T-helper 1 cell treated with Interleukin-12 subunit alpha and Interleukin-12 subunit beta and Interleukin-4 antibody, amounts not matched to agents 30 μg/mL and 1 μg/mL, for 36 hours (primary cell): ENCODE measurements around the gene C14orf39.

Experiments
- H3K27ac Mint-ChIP-seq: one replicate; pipeline ENCODE4 v1.8.0; 2021; ENCODE audit warnings: mild to moderate bottlenecking, mixed read lengths
- H3K27me3 Mint-ChIP-seq: one replicate; pipeline ENCODE4 v1.8.0; 2021; ENCODE audit warnings: low read depth, mixed read lengths
- H3K36me3 Mint-ChIP-seq: one replicate; pipeline ENCODE4 v1.8.0; 2021; ENCODE audit warnings: low read depth, mixed read lengths
- H3K4me1 Mint-ChIP-seq: one replicate; pipeline ENCODE4 v1.8.0; 2021; ENCODE audit warnings: low read depth, mixed read lengths
- H3K4me3 Mint-ChIP-seq: one replicate; pipeline ENCODE4 v1.8.0; 2021; ENCODE audit warnings: mild to moderate bottlenecking, moderate library complexity, mixed read lengths
- H3K9me3 Mint-ChIP-seq: one replicate; pipeline ENCODE4 v1.8.0; 2021; ENCODE audit warnings: mixed read lengths

Gene C14orf39, protein sequence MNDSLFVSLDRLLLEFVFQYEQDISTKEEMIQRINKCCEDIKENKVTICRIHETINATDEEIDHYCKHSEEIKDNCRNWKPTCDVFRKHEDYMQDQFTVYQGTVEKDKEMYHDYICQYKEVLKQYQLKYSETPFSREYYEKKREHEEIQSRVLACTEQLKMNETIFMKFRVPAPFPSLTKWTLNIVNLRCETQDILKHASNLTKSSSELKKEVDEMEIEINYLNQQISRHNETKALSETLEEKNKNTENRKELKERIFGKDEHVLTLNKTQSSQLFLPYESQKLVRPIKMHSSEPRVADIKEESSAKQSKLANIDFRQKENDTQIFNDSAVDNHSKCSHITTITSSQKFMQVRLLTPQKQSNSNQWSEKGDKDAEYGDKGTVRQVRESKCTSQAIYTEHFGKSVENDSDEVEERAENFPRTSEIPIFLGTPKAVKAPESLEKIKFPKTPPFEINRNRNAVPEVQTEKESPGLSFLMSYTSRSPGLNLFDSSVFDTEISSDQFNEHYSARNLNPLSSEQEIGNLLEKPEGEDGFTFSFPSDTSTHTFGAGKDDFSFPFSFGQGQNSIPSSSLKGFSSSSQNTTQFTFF

DNA sequence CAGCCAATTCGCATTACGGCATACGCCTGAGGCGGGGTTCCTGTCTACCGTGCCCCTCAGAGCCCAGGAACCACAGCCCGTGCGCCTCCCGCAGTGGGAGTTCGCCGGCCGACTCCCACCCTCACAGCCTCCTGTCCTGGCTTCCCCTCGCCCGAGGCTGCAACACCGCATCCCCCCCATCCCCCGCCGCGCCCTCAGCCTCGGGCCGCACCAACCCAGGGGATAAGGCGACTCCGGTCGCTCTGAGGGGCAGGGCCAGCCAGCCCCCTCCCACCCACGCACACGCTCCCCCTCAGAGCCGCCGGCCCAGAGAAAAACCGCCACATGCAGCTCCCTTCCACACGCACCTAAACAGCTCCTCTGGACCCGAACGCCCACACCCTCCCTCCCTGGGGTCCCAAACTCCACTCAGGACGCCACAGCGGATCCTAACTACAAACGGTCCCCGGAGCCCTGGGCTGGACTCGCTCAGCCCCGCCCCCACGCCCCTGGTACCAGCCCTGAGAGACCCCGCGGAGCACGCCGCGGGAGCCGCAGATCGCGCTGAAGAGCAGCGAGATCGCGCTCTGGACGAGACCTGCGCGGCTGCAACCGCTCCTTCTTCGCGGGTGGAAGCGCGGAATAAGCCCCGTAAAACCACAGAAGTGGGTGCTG, at the start of gene C14orf39:
TSS of gene C14orf39 (minus strand) at position 466 of the 654 bp plus-strand sequence. CDS start 985 bp downstream, outside the sequence.
- Mint-ChIP-seq H3K4me3 (no peak within 1 kb of the TSS), H3K27me3 (peaks cover 24% of the 10 kb centered on the region), H3K9me3 (peaks cover 2% of the 10 kb centered on the region)

DNA sequence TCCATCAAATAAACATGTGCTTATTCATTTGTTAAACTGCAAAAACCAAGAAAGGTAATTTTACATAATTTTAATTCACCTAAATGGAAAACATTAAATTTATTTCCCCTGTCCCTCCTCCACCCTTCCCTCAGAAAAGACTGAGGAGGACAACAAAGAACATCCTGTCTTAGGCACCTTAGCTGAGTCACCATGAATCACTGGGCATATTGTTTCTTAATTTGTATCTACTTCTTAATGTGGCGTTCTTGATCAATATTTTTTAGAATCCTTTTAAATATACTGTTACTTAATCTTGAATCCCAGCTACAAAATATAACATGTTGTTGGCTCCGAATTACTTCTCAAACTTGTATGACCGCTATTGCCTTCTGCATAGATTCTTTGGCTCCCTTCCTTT, 46.6 kb upstream of the C14orf39 start:
- Mint-ChIP-seq H3K27me3 (peaks cover 15% of the 10 kb centered on the region), H3K27ac (no peak overlapping the region), H3K9me3 (peaks cover 5% of the 10 kb centered on the region), H3K4me3 (no peak overlapping the region), H3K36me3 (no peaks in the 10 kb centered on the region), H3K4me1 (no peaks in the 10 kb centered on the region)

More for the DNA sequence above, at the start of gene C14orf39:
- H3K4me1 Mint-ChIP-seq, result no peaks in the 10 kb centered on the region
- H3K27ac Mint-ChIP-seq, result no peak within 1 kb of the TSS
- no peaks in the 10 kb centered on the region for H3K36me3 Mint-ChIP-seq

DNA sequence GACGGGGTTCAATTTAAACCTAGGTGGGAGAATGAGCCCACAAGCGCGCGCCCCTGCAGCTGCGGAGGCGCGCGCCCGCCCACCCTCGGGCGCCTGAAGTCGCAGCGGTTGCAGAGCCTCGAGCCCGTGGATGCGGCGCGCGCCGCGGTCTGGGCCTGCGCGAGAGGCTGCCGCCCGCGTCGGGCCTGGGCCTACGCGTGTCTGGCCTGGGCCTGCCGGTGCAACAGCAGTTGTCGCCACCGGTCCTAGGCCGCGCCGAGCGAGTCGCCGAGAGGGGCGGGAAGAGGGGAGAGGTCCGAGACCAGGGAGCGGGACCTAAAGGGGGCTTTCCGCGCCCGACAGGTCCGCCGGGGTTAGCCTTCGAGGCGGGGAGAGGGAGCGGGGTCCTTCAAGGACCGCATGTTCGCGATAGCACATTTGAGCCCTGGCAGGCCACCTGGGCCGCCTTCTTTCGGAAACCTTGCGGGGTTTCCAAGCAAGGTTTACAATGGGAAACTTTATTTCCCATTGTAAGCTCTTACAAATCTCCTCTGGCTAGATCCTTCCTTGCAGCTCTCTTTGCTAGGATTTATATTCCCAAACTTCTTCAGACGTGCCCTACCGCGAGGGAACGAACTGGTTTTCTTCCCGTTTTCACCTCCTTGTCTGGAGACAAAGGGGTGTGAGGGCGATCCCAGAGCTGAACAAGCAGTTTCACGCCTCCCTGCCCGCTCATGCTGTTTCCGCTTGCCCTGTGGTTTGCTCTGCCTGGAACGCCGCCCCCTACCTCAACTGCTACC, 29.8 kb upstream of the C14orf39 start:
- Mint-ChIP-seq H3K27me3 (peaks cover 60% of the 10 kb centered on the region), H3K4me3 (peak overlapping the region; percentile 22), H3K9me3 (no peaks in the 10 kb centered on the region), H3K36me3 (peaks cover 5% of the 10 kb centered on the region), H3K27ac (peak overlapping the region; percentile 75), H3K4me1 (peaks cover 8% of the 10 kb centered on the region)

- peaks cover 68% of the 10 kb centered on the region for H3K27me3 Mint-ChIP-seq
- no peaks in the 10 kb centered on the region for H3K9me3 Mint-ChIP-seq
- peaks cover 5% of the 10 kb centered on the region for H3K36me3 Mint-ChIP-seq
- peaks cover 8% of the 10 kb centered on the region for H3K4me1 Mint-ChIP-seq
- H3K4me3 Mint-ChIP-seq, result peak overlapping the region; percentile 59
- no peak overlapping the region for H3K27ac Mint-ChIP-seq
Measured at GRCh38 chr14:60514741-60515491, 29.1 kb upstream of the C14orf39 start.

DNA sequence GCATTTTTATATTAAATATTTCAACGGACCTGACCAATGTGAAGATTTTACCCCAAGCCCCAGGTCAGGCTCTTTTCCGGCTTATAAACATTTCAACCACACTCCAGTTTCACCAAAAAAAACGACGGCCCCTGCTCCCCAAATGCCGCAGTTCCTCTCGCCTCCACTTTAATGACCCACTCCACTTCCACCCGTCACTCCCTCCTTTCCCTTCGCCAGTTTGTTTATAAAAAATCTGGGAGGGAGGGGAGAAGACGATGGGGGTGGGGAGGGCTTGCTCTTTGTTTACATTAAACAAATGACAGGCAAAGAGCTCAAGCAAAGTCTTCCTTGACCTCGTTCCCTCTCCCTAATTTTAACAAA, 28.5 kb upstream of the C14orf39 start:
- Mint-ChIP-seq H3K4me3 (no peak overlapping the region), H3K27ac (no peak overlapping the region), H3K4me1 (peaks cover 11% of the 10 kb centered on the region), H3K27me3 (peaks cover 74% of the 10 kb centered on the region), H3K9me3 (no peaks in the 10 kb centered on the region), H3K36me3 (peaks cover 5% of the 10 kb centered on the region)

DNA sequence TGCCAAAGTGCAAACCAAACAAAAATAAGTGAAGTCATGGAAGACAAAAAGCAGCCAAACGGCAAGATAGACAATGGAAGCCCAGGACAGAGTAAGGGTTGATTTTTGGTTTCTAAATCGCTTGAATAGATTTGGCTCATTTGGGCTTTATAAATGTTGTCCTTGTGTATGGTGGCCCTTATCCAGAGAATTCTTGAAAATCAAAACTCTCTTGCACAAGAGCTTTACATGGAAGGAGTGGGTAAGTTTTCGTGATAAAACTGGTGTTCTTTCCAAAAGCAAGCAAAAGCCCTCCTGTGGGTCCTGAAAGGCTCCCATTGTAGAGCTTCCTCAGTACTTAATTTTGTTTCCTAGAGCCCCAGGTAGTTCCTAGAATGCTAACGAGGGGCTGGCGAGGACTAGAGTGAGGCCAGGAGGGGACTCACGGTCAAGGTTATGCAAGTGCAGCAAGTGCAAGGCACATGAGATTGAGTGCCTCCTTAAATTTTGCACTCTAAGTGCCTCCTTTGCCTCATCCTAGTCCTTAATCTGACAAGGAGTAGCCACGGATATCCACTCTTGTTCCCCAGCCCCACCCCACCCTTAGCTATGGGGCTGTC, 27.2 kb upstream of the C14orf39 start:
- H3K36me3 Mint-ChIP-seq, result peaks cover 5% of the 10 kb centered on the region
- no peak overlapping the region for H3K4me3 Mint-ChIP-seq
- peaks cover 82% of the 10 kb centered on the region for H3K27me3 Mint-ChIP-seq
- H3K27ac Mint-ChIP-seq, result no peak overlapping the region
- H3K4me1 Mint-ChIP-seq, result peaks cover 12% of the 10 kb centered on the region
- no peaks in the 10 kb centered on the region for H3K9me3 Mint-ChIP-seq

DNA sequence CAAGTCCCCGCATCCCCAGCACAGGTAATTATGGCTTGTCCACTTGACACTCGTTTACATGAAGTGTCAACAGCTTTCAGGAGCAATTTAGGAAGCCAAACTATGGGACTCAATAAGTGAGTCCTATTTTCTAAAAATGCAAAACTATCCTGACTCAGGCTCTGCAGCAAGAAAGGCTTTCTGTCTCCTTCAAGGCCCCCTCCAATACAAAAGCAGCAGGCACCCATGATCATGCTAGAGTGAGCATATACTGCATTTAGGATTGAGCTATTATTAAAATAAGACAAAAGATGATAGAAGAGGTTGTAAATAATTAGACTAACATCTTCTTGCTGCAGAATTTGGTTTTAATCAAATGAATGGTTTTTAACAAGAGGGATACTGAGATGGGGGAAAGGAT, 26.3 kb upstream of the C14orf39 start:
- peaks cover 11% of the 10 kb centered on the region for H3K36me3 Mint-ChIP-seq
- H3K4me3 Mint-ChIP-seq, result no peak overlapping the region
- no peaks in the 10 kb centered on the region for H3K9me3 Mint-ChIP-seq
- no peak overlapping the region for H3K27ac Mint-ChIP-seq
- H3K4me1 Mint-ChIP-seq, result peaks cover 15% of the 10 kb centered on the region
- H3K27me3 Mint-ChIP-seq, result peaks cover 84% of the 10 kb centered on the region

GRCh38 chr14:60510951-60511599, 25.2 kb upstream of the C14orf39 start:
- H3K27ac Mint-ChIP-seq, result peak overlapping the region; percentile 36
- H3K9me3 Mint-ChIP-seq, result no peaks in the 10 kb centered on the region
- H3K36me3 Mint-ChIP-seq, result peaks cover 7% of the 10 kb centered on the region

GRCh38 chr14:60510254-60510950, 24.5 kb upstream of the C14orf39 start:
- Mint-ChIP-seq H3K9me3 (no peaks in the 10 kb centered on the region), H3K27ac (no peak overlapping the region), H3K27me3 (peaks cover 86% of the 10 kb centered on the region), H3K4me3 (no peak overlapping the region), H3K4me1 (peaks cover 10% of the 10 kb centered on the region), H3K36me3 (peaks cover 6% of the 10 kb centered on the region)

More at GRCh38 chr14:60510951-60511599, 25.2 kb upstream of the C14orf39 start:
- no peak overlapping the region for H3K4me3 Mint-ChIP-seq
- H3K4me1 Mint-ChIP-seq, result peaks cover 12% of the 10 kb centered on the region
- H3K27me3 Mint-ChIP-seq, result peaks cover 84% of the 10 kb centered on the region

DNA sequence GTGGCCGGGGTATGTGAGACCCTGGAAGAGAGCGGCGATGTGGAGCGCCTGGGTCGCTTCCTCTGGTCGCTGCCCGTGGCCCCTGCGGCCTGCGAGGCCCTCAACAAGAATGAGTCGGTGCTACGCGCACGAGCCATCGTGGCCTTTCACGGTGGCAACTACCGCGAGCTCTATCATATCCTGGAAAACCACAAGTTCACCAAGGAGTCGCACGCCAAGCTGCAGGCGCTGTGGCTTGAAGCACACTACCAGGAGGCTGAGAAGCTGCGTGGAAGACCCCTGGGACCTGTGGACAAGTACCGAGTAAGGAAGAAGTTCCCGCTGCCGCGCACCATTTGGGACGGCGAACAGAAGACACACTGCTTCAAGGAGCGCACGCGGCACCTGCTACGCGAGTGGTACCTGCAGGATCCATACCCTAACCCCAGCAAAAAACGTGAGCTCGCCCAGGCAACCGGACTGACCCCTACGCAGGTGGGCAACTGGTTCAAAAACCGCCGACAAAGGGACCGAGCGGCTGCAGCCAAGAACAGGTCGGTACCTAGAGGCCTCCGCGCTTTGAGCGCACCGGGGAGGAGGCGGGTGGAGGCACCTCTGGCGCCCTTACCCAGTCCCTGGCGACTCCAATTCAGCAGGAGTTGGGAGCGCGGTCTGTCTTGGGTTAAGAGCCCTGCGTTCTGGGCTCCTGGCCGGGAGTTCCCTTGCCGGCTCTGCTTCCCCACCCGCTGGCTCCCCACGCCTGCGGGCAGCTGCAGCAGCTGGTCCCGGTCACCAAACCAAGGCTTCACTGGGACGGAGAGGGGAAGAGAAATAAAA, 23.8 kb upstream of the C14orf39 start:
- peaks cover 6% of the 10 kb centered on the region for H3K36me3 Mint-ChIP-seq
- H3K4me1 Mint-ChIP-seq, result peaks cover 10% of the 10 kb centered on the region
- peak overlapping the region; percentile 57 for H3K27ac Mint-ChIP-seq
- H3K4me3 Mint-ChIP-seq, result no peak overlapping the region
- H3K27me3 Mint-ChIP-seq, result peaks cover 88% of the 10 kb centered on the region
- no peaks in the 10 kb centered on the region for H3K9me3 Mint-ChIP-seq

DNA sequence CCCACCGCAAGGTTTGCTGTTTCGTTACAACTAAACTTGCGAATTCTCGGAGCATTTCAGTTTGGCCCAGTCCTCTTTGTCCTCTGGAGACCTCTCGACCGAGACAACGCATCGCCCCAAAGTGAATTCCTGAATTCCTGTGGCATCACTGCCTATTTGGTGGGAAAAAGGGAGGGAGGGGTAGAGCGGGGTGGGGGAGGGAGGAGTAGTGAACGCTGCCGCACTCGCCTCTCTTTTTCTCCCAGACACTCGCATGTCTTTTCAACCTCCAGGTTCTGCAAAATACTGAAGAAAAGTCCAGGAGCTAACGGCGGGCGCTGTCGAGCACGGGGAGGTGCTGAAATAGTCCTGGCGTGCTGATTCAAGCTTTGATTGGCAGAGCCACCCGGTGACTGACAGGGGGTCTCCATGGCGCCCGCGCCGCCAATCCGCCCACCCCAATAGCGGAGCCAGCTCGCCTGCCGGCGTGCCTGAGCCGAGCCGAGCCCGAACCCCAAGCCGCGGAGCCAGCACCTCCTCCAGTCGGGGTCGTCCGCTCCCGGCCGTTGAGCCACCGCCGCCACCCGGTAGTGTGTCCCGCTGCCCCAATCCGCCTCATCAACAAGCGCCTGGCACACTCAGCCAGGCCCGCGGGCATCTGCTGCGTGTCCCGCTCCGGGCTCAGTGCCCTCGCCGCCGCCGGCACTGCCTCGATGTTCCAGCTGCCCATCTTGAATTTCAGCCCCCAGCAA, 23.0 kb upstream of the C14orf39 start, which contains the start of gene SIX6:
TSS of gene SIX6 (plus strand) at position 440 of the 731 bp plus-strand sequence. CDS start at position 693, 253 bp downstream.
- Mint-ChIP-seq H3K4me3 (no peak within 1 kb of the TSS), H3K27me3 (peaks cover 84% of the 10 kb centered on the region), H3K4me1 (peaks cover 7% of the 10 kb centered on the region), H3K36me3 (peaks cover 6% of the 10 kb centered on the region), H3K27ac (peak within 1 kb of the TSS; percentile 57), H3K9me3 (no peaks in the 10 kb centered on the region)
